CD4-positive, alpha-beta T cell treated with Interferon alpha-2 for 1 hour (primary cell): ENCODE results near the gene ADAM19.
"Not testable (repeated sequence)": the region's sequence is repeated elsewhere in the genome, so short reads cannot be mapped to it uniquely, and the experiment has no call there.

Experiments
- DNase-seq, 2 donors: peaks; one replicate each; pipeline ENCODE4 v3.0.0-alpha.2; 2020 to 2022

The ADAM19 gene

DNA sequence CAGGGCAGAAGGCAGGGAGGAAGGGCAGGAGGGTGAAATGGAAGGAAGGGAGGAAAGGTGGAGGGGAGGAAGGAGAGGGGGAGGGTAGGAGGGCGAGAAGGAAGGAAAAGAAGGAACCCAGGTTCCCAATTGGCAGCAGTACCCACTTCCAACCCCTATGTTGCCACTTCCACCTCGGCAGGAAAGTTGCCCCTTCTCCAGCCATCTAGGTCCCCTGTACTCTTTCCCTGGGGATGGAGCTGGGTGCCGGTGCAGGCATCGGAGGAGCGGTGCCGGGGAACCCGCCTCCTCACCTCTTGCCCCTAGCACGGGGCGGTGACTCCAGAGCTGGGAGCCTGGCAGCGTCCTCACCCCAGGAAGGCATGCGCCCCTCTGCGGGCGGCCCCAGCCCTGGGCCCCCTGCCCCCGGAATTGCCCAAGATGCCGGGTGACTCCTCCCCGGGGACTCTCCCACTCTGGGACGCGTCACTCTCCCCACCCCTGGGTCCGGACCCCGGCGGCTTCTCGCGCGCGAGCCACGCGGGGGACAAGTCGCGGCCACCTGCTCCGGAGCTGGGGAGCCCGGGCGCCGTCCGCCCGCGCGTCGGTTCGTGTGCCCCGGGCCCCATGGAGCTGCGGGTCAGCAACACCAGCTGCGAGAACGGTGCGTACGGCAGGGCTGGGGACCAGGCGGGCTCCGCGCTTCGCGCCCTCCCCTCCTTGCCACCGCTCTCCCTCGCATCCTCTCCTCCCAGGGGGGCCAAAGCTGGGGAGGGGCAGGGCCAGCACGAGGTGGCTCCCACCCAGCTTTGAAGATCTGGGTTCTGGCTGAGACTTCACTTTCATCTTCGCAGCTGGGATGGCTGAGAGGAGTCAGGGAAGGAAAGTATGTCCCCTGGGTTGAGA lies 115.6 kb downstream of the ADAM19 start, which contains the start of gene NIPAL4:
Gene NIPAL4, plus strand, starts transcription at position 499 of the 885 bp plus-strand sequence. Its CDS starts 108 bp downstream, at position 607.
- peak; percentile 28 to 38 for DNase-seq

GRCh38 chr5:157458835-157459234 lies 116.7 kb downstream of the ADAM19 start:
- no peak for DNase-seq

GRCh38 chr5:157457391-157457790 lies 118.2 kb downstream of the ADAM19 start:
- no peak for DNase-seq

DNA sequence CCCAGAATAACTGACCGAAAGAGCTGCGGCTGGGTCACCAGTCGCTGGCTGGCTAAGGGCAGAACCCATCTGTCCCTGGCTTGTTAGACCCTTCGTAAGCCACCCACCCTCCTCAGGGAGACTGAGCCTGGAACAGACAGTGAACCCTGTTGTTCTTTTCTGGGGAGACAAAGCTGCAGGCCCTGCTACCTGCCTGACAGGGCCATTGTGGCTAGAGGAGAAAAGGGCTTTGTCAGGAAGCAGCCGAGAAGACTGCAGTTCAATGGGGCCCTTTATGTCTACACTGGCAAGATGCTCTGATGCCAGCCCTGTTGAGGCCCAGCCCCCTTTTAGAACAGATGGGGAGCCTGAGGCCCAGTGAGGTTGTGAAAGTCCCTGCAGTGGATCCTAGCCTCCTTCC lies 119.3 kb downstream of the ADAM19 start:
- no peak for DNase-seq

- DNase-seq = no peak
Measured at GRCh38 chr5:157455057-157455456, 120.5 kb downstream of the ADAM19 start.

DNA sequence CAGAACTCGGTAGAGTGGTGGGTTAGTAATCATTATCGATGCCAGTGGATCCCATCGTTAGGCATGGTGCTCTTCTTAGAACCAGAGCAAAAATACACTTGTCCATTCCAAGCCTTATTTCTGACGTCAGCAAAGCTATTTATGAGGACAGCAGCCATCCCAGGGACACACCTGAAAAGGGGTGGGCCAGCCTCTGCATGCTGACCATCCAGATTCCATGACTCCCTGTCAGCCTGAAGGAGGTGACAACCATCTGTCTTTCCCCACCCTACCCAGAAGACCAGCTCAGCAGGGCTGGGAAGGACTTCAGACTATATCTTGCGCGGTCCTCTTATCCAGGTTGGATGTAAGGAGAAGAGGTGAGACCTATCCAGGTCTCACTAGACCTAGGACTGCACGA lies 121.3 kb downstream of the ADAM19 start:
- no peak for DNase-seq

- DNase-seq = no peak
Measured at GRCh38 chr5:157451806-157452205, 123.8 kb downstream of the ADAM19 start.

GRCh38 chr5:157450024-157450423 lies 125.6 kb downstream of the ADAM19 start:
- DNase-seq = no peak

- DNase-seq = no peak
Measured at GRCh38 chr5:157449011-157449723, 126.4 kb downstream of the ADAM19 start.

- no peak for DNase-seq
Measured at GRCh38 chr5:157447201-157447637, 128.4 kb downstream of the ADAM19 start.

GRCh38 chr5:157446412-157446935 lies 129.1 kb downstream of the ADAM19 start:
- no peak for DNase-seq

DNA sequence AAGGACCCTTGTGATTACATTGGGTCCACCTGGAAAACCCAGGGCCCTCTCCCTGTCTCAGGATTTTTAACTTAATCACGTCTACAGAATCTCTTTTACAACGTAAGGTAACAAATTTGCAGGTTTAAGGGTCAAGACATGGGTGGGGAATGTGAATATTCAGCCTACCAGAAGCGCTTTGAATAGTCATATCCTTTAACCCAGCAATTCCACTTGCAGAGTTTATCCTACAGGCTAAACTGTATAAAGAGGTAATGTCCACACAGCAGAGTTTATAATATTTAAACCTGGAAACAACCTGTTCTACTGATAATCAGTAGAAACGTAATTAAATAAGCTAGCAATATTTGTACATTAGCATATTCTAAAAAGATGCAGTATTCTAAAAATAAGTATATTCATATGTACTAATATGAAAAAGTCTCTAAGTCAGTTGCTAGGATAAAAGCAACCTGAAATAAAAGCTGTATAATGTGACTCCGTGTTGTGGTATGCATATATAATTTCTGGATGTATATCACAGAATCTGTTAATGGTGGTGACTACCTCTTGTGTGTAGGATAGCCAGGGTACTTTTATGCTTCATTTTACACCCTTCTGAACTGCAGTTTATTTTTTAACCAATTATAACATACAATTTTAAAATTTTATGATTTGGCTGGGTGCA lies 129.7 kb downstream of the ADAM19 start:
- no peak for DNase-seq

DNA sequence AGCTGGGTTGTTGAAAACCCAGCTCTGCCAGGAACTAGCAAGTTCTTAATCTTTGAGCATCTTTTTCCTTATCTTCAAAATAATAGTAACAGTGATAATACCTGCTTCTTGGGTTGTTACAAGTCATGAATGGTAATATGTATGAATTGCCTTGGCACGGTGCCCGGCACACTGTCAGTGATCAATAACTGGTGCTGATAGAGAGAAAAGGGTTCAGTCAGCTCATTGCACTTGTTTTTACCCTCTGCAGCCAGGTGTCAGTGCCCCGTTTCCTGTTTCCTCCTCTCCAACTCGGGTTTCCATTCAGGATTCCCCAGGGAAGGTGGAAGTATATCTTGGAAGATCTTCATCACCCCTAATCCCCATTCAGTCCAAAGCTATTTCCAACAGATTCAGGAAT lies 131.4 kb downstream of the ADAM19 start:
- DNase-seq = no peak

DNA sequence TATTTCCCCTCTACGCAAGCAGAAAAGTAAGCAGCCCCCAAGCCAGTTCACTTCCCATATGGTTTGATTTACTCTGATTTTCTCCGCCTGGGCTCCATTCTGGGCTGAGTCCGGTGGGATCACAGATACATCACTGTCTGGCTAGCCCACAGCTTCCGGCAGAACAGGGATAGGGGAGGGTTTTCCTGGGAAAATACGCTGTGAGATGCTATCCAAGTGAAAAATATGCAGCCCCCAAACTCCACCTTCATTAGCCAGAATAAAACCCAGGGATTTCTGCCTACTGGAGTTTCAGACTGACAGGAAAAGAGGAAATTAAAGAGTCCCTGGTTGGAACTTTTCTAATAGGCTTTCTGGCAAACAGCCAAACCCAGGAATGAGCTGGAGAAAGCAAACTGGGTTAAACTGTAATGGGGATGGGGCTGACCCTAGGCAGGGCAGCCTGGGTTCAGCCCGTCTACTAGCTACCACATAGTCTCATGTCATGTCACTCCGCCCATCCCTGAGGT lies 132.5 kb downstream of the ADAM19 start:
- no peak for DNase-seq

DNA sequence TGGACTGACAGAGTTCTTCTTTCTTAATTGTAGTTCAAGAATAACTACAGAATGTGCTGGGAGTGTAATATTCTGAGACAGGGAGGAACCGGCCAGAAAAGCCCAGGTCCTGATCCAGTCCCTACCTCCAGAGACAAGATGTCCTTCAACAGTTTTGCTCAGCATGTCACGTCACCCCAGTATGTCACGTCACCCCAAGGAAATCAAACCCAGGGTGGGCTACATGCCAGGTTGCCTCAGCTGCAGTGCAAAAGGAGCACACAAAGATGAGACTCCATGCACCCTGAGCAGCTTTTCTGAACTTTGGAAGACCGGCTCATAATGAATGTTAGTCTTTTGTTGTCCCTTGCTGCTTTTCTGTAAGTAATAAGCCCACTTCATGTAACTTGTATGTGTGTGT lies 141.5 kb downstream of the ADAM19 start:
- no peak for DNase-seq

GRCh38 chr5:157431544-157432200 lies 143.9 kb downstream of the ADAM19 start:
- peak; percentile 50 to 72 for DNase-seq

DNA sequence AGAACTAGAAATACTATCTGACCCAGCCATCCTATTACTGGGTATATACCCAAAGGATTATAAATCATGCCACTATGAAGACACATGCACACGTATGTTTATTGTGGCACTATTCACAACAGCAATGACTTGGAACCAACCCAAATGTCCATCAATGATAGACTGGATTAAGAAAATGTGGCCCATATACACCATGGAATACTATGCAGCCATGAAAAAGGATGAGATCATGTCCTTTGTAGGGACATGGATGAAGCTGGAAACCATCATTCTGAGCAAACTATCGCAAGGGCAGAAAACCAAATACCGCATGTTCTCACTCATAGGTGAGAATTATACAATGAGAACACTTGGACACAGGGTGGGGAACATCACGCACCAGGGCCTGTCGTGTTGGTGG lies 145.7 kb downstream of the ADAM19 start:
- not testable (repeated sequence) for DNase-seq
